ENCODE results near the gene TAF15.

Gene TAF15

GRCh38 chr17:35847633-35848373, 38.5 kb downstream of the TAF15 start:
- TF ChIP-seq, protein P1, sequence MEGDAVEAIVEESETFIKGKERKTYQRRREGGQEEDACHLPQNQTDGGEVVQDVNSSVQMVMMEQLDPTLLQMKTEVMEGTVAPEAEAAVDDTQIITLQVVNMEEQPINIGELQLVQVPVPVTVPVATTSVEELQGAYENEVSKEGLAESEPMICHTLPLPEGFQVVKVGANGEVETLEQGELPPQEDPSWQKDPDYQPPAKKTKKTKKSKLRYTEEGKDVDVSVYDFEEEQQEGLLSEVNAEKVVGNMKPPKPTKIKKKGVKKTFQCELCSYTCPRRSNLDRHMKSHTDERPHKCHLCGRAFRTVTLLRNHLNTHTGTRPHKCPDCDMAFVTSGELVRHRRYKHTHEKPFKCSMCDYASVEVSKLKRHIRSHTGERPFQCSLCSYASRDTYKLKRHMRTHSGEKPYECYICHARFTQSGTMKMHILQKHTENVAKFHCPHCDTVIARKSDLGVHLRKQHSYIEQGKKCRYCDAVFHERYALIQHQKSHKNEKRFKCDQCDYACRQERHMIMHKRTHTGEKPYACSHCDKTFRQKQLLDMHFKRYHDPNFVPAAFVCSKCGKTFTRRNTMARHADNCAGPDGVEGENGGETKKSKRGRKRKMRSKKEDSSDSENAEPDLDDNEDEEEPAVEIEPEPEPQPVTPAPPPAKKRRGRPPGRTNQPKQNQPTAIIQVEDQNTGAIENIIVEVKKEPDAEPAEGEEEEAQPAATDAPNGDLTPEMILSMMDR (IDR thresholded peaks at IDR 0.05; ENCODE audit: low read depth, low read length) = no peak
- H3K4me3 ChIP-seq (ENCODE audit: low read depth, low read length) = no peak overlapping the region
- in situ Hi-C loops (cut with HindIII; ENCODE audit: low sequenced_read_pairs) = no loop called here
- no peak for DNase-seq (ENCODE audit: low read depth, low spot score)

- H3K4me3 ChIP-seq (ENCODE audit: low read depth, low read length) = no peak overlapping the region
- in situ Hi-C loops (cut with HindIII; ENCODE audit: low sequenced_read_pairs) = no loop called here
- DNase-seq (ENCODE audit: low read depth, low spot score) = peak; percentile 70
- TF ChIP-seq, protein P1 (IDR thresholded peaks at IDR 0.05; ENCODE audit: low read depth, low read length) = peak; percentile 83
Observed at GRCh38 chr17:35849469-35850348, 40.4 kb downstream of the TAF15 start.

DNA sequence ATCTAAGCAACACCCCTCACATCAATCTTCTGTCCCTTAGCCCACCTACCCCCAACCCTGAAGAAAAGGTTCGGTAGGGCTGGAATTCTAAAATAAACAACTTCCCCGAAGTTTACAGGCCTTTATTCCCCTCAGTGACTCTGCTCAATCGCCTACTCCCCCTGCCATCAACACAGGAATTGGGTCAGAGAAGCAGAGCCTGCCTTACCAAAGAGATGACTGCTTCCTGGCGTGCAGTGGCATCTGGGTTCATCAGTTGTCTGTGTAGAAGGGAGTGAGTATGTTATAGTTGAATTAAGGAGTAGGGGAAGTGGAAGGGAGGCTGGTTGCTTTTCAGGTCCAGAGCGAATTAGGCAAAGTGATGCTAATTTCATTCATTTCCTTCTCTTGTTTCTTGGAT, 46.7 kb downstream of the TAF15 start:
- H3K4me3 ChIP-seq (ENCODE audit: low read depth, low read length) = no peak overlapping the region
- TF ChIP-seq, protein P1 (IDR thresholded peaks at IDR 0.05; ENCODE audit: low read depth, low read length) = no peak
- in situ Hi-C loops (cut with HindIII; ENCODE audit: low sequenced_read_pairs) = no loop called here
- no peak for DNase-seq (ENCODE audit: low read depth, low spot score)

- in situ Hi-C loops (cut with HindIII; ENCODE audit: low sequenced_read_pairs) = no loop called here
- H3K4me3 ChIP-seq (ENCODE audit: low read depth, low read length) = no peak overlapping the region
- DNase-seq (ENCODE audit: low read depth, low spot score) = no peak
- TF ChIP-seq, protein P1 (IDR thresholded peaks at IDR 0.05; ENCODE audit: low read depth, low read length) = no peak
Observed at GRCh38 chr17:35856603-35857002, 47.3 kb downstream of the TAF15 start.

- H3K4me3 ChIP-seq (ENCODE audit: low read depth, low read length) = no peak overlapping the region
- no peak for DNase-seq (ENCODE audit: low read depth, low spot score)
- in situ Hi-C loops (cut with HindIII; ENCODE audit: low sequenced_read_pairs) = no loop called here
- TF ChIP-seq, protein P1 (IDR thresholded peaks at IDR 0.05; ENCODE audit: low read depth, low read length) = no peak
Observed at GRCh38 chr17:35864853-35865252, 55.6 kb downstream of the TAF15 start.

DNA sequence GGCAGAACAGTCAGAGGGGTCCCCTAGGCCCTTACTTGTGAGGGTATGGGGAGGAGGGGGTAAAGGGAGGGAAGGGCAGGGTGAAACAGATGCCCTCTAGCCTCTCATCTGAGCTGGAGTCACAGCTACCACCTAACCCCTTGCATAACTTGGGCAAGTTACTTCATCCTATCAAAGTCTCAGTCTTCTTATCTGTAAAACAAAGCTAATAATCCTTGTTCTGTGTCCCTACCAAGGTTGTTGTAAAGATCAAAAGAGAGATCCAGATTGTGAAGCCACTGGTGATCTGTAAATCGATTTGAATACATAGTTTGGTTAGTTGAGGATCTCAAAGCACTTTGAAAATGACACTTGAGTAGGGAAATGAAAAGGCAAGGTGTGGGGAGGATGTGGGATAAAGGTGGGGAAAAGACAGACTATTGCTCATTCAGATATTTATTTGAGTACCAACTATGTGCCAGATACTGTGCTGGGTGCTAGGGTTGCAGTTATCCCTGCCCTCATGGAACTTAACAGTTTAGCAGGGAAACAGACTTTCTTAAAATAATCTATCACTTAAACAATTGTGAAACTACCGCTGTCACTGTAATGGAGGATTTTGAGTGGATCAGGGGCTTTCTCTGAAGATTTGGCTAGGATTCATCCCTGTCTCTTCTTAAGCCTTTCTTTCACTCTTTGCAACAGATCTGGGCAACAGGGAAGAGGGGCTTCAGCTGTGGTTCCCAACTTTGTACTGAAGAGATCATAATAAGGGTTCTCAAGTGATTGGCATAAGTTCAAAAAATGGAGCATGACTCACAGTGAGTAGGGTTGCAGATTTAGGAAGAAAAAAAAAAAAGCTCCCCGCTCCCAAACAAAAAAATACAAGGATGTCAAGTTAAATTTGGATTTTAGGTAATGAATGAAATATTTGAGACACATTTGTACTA, 56.4 kb downstream of the TAF15 start:
- in situ Hi-C loops (cut with HindIII; ENCODE audit: low sequenced_read_pairs) = no loop called here
- peak; percentile 50 for DNase-seq (ENCODE audit: low read depth, low spot score)
- TF ChIP-seq, protein P1 (IDR thresholded peaks at IDR 0.05; ENCODE audit: low read depth, low read length) = no peak
- no peak overlapping the region for H3K4me3 ChIP-seq (ENCODE audit: low read depth, low read length)

All from astrocyte of the spinal cord (primary cell).